Skeletal muscle cell (primary cell): ENCODE data around the gene CCKAR.

Source experiments
- DNase-seq: peaks from one replicate; pipeline ENCODE4 v3.0.0-alpha.2; 2010; ENCODE audit warnings: low read depth
- H3K4me3 ChIP-seq: 2 replicates; pipeline ENCODE4 v1.5.1; 2011; ENCODE audit warnings: low read depth, mild to moderate bottlenecking, control low read depth, low read length, moderate library complexity

The CCKAR gene

GRCh38 chr4:26491449-26492170, 1.3 kb upstream of the CCKAR start:
- no peak for DNase-seq

GRCh38 chr4:26490960-26491284, 638 bp upstream of the CCKAR start:
- no peak for DNase-seq
- no peak overlapping the region for H3K4me3 ChIP-seq

More at GRCh38 chr4:26491449-26492170, 1.3 kb upstream of the CCKAR start:
- no peak overlapping the region for H3K4me3 ChIP-seq

DNA sequence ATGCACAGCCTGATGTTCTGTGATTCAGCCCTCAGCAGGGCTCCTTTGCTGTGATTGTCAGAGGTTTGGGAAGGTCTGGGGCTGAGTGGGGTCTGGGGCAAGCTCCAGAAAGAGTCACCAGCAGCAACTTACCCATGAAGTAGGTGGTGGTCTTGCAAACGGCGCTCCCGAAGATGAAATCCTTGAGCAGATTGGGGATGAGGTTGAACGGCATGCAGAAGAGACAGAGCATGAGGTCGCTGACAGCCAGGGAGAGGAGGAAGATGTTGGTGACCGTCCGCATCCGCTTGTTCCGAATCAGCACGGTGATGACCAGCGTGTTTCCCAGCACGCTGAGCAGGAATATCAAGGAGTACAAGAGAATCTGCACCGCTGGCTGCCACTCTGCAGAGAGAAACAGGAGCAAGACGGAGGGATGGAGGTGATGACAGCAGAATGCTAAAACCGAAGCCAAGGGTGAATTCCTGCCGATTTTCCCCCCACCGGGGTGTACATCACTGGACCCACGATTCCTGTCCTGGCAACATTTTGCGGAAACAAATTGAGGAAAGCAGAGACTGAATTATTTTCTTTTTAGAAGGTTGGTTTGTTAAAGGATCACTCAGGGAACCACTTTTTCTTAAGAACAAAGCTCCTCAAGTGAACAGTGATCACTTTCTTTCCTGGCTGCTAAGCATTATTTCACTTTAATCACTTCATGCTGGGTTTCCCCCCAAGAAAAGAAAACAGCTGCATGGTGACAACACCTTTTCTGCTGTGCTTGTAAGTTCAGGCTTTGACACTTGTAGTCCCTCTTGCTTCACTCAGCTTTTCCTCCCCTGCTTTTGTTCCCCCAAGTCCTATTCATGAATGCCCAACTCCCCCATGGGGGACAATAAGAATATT, 941 bp downstream of the CCKAR start:
- no peak overlapping the region for H3K4me3 ChIP-seq
- no peak for DNase-seq

DNA sequence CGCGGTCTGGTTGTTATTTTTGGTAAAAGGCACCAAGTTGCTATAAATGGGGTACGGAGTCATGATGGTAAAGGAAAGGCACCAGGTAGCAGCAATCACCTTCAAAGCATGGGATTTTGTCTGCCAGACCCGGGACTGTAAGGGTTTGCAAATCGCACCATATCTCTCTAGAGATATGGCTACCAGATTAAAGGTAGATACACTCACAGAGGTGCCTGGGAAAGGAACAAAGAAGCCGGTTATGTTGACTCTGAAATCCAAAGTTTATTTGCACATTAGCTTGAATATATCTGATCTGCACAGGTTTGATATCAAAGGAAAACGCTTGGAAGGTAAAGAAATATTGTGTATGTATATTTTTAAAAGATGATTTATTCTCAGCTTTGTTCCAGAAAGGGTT, 4.6 kb downstream of the CCKAR start:
- H3K4me3 ChIP-seq: no peak overlapping the region
- no peak for DNase-seq

- no peak for DNase-seq
- H3K4me3 ChIP-seq: no peak overlapping the region
Measured at GRCh38 chr4:26484516-26484915, 5.8 kb downstream of the CCKAR start.

- H3K4me3 ChIP-seq: no peak overlapping the region
- no peak for DNase-seq
Measured at GRCh38 chr4:26484032-26484515, 6.2 kb downstream of the CCKAR start.

DNA sequence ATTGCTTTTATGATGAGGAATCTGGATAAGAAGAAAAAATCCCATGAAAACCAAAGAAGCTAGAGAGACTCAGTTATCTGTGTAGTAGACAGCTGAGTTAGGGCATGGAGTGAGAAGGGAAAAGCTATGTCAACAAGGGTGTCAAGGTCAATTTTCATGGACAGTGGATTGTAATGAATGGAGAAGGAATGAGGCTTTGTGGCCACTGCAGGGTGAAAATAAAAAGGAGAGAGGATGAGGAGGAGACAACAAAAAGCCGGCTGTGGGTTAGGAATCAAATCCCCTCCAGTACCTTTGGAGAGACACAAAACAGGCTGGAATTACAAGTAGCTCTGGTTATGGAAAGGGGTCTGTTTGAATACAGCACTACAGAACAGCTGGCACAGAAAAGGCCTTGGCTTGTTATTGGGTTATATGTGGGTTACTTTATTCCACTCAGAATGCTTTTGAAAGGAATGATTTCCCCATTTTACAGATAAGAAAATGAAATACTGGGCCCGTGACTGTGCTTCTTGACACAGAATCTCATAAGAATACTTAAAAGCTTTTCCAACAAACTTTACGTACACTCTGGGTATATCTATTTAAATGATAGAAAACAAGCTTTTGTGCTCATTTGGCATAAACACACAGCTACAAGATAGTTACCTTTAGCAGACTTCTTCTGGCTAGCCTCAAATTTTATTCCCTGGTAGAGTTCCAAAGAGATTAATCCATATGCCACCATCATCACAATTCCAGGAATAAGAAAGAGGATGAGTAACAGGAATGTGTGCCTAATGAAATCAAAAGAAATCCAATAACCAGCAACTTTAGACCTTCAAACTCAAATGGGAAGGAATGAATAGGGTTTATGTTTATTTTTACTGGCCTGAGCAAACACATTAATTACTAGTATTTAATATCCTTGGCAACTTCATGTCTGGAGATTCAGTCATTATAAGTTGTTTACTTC, 7.5 kb downstream of the CCKAR start:
- no peak overlapping the region for H3K4me3 ChIP-seq
- no peak for DNase-seq

DNA sequence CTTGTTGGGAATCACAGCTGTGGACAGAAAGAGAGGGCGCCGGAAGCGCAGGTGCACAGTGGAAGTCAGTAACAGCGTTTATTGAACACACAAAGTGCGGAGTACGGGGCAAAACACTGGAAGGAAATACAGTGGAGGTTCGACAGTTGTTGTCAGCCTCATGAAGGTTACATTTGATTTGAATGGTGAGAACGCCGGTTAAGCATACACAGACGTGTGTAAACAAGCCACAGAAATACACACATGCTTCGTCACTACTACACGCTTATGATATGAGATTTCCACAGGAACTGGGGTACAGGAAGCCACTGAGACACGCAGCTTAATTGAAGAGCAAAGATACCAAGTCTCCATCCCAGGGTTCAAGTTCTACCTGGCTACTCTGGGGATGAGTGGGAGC, 12.0 kb downstream of the CCKAR start:
- no peak overlapping the region for H3K4me3 ChIP-seq
- no peak for DNase-seq

GRCh38 chr4:26476545-26476944, 13.7 kb downstream of the CCKAR start:
- no peak for DNase-seq
- H3K4me3 ChIP-seq: no peak overlapping the region

DNA sequence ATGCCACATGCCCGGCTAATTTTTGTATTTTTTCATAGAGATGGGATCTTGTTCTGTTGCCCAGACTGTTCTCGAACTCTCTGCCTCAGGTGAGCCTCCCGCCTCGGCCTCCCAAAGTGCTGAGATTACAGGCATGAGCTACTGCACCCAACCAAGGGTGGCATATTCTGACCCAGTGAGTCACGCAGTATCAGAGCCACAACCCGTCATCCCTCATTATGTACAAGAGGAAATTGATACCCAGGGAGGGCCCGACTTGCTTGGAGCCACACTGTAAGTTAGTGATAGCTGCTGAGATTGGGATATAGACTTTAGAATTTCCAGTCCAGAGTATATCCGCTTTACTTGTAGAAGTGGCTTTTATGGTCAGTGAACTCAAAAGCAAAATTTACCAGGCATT, 14.6 kb downstream of the CCKAR start:
- no peak for DNase-seq
- no peak overlapping the region for H3K4me3 ChIP-seq

DNA sequence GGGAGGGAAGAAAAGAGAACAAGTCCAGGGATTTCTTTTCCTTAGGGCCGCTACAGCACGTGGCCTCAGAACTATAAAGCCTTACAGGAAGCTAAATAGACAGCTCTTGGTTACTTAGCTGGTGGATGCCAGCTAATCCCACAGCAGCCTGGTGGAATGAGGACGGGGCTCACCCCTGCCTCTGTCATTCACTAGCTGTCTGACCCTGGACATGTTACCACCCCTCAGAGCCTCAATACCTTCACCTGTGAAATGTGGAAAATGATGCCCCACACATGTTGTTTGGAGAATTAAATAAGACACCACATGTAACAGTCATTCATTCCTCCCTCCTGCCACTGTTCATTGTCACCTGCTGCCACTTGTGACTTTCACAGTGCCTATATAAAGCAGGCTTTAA, 15.7 kb downstream of the CCKAR start:
- DNase-seq: no peak
- H3K4me3 ChIP-seq: no peak overlapping the region

DNA sequence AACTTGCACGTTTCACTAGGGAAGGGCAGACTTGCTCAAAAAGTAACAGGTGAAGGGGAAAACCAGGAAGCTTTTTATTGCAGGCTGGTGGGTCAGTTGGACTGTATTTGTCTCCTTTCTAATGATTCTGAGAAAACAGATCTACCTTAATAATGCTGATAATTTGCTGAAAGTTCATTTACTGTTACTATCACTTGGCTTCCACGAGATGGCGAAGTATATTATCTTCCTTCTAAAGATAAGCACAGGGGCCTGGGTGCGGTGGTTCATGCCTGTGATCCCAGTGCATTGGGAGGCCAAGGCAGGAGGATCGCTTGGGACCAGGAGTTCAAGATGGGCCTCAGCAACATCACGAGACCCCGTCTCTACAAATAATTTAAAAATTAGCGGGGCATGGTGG, 16.4 kb downstream of the CCKAR start:
- no peak for DNase-seq
- H3K4me3 ChIP-seq: no peak overlapping the region

DNA sequence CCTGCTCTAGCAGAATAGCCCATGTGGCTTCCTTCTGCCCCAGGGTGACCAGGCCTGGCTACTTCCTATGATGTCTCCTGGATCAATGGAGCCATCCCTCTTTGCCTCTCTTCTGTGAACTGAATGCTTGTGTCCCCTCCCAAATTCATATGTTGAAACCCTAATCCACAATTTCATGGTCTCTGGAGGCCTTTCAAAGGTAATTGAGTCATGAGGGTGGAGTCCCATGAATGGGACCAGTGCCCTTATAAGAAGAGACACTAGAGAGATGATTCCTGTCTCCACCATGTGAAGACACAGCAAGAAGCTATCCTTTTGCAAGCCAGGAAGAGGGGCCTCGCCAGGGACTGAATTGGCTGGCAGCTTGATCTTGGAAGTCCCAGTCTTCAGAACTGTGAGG, 18.4 kb downstream of the CCKAR start:
- no peak for DNase-seq

GRCh38 chr4:26468977-26469376, 21.3 kb downstream of the CCKAR start:
- no peak for DNase-seq

More for the DNA sequence above, 18.4 kb downstream of the CCKAR start:
- no peak overlapping the region for H3K4me3 ChIP-seq

GRCh38 chr4:26468283-26468949, 21.9 kb downstream of the CCKAR start:
- no peak for DNase-seq
- H3K4me3 ChIP-seq: no peak overlapping the region

More at GRCh38 chr4:26468977-26469376, 21.3 kb downstream of the CCKAR start:
- H3K4me3 ChIP-seq: no peak overlapping the region

GRCh38 chr4:26467724-26468123, 22.6 kb downstream of the CCKAR start:
- no peak for DNase-seq
- no peak overlapping the region for H3K4me3 ChIP-seq

DNA sequence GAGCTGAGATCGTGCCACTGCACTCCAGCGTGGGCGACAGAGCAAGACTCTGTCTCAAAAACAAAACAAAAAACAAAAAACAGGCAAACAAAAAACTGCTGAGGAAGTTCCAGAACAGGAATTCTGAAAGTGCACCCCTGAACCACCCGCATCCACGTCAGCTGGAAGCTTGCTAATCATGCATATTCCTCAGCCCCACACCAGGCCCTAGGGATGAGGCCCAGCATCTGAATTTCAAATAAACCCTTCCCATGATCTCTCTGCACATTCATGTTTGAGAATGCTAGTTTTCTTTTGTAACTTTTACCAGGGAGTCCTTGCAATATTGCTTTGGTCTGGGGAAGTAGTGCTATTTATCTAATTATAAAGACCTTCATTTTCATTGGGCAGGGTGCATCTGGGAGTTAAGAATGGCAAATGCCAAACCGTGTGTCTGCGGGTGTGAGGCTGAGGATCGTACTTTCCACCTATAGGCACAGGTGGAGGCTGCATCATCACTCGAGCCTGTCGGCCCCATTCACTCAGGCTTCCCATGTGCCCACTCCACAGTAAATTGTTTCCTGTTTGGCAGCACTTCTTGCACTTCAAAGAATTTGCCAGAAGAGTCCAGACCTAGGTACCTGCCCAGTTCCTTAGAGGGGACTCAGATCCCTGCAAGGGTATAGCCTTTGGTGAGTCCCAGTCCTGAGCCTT, 23.6 kb downstream of the CCKAR start:
- DNase-seq: no peak

DNA sequence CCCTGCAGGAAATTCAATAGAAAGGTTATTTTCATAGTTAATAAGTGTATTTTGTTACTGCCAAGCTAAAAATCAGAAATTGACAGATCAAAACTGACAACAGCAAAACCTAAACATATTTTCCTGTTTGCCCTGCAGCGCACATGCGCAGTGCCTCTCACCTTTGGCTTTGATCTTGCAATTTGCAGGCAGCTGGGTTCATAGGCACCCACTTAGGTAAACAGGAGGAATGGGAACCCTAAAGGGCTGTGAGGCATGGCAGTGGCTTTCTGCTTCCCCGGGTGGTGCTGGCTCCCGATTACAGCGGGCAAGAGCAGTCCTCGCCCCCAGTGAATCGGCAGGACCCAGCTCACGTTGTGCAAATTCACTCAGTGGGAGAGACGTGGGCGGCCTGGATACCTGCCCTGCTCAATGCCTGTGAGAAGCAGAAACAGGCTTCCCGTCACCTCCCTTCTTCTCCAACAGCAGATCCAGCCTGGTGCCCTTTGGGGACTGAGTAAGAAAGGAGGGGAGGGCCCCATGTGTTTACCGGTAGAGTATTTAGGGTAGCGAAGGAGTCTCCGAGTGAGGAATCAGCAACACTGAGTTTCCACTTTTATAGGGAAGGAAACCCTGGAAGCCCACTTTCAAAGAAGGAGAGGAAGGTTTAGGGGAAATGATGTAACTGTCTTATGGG, 25.7 kb downstream of the CCKAR start:
- H3K4me3 ChIP-seq: no peak overlapping the region

More for the DNA sequence above, 23.6 kb downstream of the CCKAR start:
- no peak overlapping the region for H3K4me3 ChIP-seq

More for the DNA sequence above, 25.7 kb downstream of the CCKAR start:
- DNase-seq: no peak
